Non-pigmented ciliary epithelial cell (primary cell): Measurements from ENCODE around the gene SPATA9.
"Not testable (repeated sequence)": the region's sequence is repeated elsewhere in the genome, so short reads cannot be mapped to it uniquely, and the experiment has no call there.

Experiments used
- DNase-seq: peaks from one replicate; pipeline ENCODE4 v3.0.0-alpha.2; 2010; ENCODE audit warnings: low read depth

SPATA9 gene

DNA sequence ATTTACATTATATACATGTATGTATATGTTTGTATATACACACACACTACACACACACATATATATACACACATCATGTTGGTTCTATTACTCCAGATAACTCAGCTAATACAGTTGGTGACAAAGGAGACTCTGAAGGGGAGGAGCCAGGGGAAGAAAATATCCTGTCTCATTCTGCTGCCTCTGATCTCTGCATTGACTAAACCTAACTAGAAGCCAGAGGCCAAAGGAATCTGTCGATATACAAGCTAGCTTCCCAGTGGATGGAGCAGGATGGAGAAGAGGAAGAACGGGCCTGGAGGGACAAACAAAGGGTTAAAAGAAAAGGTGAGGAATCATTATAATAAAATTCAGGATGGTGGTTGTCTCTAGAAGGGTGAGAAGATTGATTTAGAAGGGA is 34.6 kb upstream of the SPATA9 start:
- DNase-seq, result no peak

DNA sequence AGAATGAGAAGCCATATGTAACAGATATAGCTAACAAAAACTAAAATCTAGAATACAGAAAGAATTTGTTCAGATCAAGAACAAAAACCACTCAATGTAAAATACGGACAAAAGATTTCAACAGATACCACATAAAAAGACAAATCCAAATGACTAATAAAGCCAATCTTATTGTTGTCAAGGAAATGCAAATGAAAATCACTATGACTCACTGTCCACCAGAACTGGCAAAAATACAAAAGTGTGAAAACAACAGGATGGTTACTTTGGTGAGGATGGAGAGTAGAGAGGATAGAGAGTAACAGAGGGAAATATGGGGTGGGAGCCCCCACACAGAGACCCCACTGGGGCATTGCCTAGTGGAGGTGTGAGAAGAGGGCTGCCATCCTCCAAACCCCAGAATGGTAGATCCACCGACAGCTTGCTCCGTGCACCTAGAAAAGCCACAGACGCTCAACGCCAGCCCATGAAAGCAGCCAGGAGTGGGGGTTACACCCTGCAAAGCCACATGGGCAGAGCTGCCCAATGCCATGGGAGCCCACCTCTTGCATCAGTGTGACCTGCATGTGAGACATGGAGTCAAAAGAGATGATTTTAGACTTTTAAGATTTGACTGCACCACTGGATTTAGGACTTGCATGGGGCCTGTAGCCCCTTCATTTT is 33.1 kb upstream of the SPATA9 start:
- DNase-seq, result peak; percentile 50

DNA sequence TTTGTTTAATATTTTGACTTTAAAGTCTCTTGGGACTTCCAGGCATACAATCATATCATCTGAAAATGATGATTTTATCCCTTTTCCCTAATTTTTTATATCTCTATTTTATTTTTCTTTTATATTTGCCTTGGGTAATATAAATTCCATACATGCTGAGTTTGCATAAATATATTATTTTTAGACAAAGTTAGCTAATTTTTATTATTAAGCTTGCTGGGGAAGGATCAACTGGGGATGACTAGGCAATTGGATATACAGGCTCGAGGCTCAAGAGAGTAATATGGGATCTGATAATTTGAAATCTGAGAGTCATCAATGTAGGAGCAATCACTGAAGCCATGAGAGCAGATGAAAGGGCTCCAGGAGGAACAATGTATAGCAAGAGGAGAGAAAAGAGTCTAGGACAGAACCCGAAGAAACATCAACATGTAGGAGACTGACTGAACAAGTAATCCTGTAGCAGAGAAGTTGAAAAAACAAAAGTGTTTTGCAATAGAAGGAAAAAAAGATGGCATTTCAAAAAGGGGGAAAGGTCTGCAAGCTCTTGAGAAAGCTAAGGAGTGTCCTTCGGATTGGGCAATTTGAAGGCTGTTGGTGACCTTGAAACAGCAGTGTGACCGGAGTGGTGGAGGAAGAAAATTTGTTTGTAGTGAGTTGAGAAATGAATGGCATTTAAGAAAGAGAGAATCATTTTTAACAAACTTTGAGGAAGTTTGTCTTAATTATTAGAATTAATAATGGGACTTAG is 31.3 kb upstream of the SPATA9 start:
- DNase-seq, result no peak

DNA sequence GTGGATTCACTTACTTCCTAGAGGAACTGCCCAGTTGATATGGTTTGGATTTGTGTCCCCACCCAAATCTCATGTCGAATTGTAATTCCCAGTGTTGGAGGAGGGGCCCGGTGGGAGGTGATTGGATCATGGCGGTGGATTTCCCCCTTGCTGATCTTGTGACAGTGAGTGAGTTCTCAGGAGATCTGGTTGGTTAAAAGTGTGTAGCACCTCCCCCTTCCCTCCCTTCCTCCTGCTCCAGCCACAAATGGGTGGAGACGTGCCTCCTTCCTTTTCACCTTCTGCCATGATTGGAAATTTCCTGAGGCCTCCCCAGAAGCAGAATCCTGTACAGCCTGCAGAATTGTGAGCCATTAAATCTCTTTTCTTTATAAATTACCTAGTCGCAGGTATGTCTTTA is 30.5 kb upstream of the SPATA9 start:
- DNase-seq, result not testable (repeated sequence)

DNA sequence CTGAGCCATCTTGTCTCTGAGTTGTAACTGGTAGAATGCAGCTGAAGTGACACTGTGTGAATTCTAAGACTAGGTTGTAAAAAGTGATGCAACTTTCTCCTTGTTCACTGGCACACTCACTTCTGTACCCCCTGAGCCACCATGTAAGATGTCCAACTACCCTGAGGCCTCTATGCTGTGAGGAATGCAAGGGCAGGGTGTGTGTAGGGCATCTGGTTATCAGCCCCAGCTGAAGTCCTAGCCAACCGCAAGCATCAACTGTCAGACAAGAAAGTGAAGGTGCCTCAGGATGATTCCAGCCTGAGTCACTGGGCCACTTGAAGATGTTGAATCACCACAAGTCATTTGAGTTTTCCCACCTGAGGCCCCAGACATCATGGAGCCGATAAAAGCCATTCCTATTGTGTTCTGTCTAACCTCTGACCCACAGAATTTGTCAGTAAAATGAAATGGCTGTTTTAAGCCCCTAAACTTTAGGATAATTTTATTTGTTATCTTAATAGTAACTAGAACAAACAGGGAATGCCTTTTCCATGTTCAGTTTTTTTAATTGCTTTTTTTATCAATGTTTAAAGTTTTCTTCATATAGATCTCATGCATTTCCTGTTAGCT is 29.7 kb upstream of the SPATA9 start:
- DNase-seq, result peak; percentile 78

DNA sequence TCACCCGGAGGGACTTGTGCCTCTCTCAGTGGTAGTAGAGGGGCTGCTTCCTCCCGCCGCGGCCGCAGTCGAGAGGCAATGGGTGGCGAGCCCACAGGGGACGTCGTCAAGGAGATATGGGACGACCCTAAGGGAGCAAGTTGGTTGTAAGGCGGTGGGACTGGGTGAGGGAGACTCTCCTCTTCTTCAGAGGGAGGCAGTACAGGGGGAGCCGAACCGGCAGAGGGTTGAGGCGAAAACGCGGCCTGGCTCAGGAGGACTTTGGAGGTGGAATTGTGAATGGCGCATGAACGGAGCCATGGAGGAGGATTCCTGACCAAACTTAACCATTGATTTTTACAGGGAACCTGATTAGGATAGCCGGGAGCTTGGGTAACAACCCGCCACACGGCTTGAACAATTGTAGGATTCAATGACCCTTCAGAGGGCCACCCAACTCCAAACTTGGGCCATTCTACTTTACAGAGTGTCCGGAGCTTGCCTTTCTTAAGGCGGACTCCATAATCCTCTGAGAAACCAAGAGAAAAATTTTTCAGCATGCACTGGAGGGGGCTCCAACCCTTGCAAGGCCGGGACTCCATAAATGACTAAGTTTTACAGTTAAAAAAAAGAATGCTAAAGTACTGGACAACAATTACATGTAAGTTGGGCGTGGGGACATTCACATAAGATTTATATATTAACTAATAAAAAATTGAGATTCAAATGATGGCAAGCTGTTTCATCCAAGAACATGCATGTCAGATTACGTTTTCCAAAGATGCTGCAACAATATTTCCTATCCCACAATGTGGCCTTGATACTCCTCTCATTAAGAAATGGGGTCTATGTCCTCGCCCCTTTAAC is 28.9 kb upstream of the SPATA9 start:
- no peak for DNase-seq

DNA sequence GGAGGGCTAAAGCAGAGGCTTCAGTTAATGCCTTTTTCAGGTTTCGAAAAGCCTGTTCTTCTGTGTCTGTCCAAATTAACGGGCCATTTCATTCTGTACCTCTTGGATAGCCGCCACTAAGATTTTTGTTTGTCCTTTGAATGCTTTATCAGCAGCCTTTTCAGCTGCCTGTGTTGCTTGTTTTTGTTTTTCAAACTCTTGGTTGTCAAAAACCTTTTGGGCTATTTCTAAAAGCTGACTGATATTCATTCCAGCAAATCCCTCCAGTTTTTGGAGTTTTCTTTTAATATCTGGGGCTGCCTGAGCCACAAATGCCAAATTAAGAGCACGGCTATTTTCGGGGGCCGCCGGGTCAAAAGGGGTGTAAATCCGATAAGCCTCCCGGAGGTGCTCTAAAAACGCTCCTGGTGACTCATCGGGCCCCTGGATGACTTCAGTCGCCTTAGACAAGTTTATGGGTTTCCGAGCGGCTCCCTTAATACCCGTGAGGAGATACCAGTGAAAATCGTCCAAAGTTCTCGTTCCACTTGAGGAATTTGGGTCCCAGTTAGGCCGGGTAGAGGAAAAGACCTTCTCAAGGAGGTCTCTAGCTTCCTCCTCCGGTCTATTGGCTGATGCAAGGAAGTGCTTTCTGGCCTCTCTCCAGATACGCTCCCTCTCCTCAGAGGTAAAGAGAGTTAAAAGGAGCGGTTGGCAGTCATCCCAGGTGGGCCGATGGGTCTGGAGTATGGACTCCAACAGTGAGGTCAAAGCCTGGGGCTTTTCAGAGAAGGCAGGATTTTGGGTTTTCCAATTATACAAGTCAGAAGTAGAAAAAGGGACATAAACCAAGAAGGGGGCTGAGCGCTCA is 28.1 kb upstream of the SPATA9 start:
- not testable (repeated sequence) for DNase-seq

DNA sequence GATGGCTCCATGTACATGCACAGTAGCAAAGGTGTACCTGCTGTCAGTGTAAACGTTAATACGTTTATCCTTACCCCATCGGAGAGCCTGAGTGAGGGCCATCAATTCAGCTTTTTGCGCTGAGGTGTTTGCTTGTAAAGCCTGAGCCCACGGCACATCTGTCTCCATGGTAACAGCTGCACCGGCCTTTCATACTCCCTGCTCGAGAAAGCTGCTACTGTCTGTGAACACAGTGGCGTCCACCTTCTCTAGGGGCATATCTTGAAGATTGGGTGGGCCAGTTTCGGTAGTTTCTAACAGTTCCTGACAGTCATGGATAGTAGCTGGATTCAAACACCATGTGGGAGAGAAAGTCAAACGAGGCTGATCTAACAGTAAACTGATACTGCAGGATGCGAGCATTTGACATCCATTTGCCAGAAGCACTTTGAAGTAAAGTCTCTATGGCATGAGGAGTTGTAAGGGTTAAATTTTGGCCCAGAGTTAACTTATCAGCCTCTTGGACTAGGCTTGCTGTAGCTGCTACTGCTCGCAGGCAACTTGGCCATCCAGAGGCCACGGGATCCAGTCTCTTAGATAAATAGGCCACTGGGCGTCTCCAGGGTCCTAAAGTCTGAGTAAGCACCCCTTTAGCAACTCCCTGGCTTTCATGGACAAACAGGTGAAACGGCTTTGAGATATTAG is 27.3 kb upstream of the SPATA9 start:
- no peak for DNase-seq

DNA sequence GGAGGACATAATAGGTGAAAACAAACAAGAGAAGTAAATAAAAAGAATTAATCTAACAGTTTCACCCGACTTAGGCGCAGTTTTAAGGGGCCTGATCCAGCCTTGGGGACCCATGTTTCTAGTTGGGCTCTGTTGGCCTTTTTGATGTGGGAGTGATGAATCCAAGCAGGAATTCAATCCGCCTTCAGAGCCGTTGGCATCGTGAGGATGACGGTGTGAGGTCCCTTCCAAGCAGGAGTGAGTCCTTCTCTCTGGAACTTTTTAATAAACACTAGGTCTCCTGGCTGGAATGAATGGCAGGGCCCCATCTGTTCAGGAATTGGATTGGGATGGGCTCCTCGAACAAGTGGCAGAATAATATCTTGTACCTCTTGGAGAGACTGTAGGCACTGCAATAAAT is 26.1 kb upstream of the SPATA9 start:
- DNase-seq, result no peak

DNA sequence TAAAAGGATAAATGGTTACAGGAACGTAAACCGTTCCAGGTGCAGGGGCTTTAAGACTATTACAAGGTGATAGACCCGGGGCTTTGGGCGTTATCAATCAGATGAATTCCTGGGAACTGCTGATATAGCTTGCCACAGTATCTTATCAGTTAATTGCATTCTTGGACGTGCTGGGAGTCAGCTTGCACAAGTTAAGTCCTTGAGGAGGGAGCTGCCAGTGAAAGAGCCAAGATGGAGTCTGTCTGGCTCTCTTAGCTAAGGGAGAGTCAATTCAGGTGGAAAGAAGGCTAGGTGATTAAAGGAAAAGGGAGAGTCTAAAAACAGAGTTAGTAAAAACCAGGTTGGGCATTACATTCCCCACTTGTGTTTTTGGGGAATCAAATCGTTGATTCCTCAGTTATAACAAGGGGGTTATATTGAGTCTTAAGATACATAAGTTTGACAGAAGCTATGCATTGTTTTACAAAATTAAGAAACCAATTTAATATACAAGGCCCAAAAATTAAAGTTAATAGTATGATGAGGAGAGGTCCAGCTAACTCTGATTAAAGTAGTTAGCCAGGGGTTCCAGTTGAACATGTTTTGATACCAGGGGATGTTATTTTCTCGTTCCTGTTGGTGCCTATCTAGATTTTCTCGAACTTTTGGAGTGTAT is 24.9 kb upstream of the SPATA9 start:
- not testable (repeated sequence) for DNase-seq

DNA sequence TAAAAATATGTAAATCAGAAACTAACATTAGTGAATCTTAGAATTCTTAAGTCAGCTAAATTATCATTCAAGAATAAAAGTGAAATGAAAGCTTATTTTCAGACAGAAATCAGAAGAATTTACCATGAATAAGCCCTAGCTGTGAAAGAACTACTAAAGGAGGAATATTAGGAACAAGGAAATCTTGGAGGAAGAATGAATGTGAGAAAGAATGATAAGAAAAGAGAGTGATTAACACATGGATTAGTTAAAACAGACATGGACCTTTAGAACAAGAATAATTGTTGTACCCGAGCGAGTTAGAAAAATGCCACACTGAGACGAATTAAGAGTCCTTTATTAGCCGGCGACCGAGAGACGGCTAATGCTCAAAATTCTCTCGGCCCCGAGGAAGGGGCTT is 24.3 kb upstream of the SPATA9 start:
- no peak for DNase-seq

DNA sequence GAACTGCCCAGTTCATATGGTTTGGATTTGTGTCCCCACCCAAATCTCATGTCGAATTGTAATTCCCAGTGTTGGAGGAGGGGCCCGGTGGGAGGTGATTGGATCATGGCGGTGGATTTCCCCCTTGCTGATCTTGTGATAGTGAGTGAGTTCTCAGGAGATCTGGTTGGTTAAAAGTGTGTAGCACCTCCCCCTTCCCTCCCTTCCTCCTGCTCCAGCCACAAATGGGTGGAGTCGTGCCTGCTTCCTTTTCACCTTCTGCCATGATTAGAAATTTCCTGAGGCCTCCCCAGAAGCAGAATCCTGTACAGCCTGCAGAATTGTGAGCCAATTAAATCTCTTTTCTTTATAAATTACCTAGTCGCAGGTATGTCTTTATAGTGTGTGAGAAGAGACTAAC is 23.4 kb upstream of the SPATA9 start:
- DNase-seq, result not testable (repeated sequence)

DNA sequence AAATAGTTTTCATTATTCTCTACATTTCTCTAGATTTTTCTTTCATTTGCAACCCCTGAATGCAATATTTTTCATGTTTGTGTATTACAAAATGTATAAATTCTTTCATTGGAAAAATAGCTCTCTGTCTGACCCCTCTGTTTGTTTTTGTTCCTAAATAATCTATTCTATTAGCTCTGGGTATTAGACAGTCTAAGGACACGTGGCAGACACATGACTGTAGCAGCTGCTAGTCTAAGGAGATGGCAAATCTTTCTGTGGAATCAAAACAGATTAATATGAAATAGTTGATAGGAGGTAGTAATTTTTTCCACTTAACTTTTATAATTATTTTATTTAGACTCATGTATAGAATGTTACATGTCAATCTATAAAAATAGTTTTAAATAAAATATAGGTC is 21.4 kb upstream of the SPATA9 start:
- no peak for DNase-seq

DNA sequence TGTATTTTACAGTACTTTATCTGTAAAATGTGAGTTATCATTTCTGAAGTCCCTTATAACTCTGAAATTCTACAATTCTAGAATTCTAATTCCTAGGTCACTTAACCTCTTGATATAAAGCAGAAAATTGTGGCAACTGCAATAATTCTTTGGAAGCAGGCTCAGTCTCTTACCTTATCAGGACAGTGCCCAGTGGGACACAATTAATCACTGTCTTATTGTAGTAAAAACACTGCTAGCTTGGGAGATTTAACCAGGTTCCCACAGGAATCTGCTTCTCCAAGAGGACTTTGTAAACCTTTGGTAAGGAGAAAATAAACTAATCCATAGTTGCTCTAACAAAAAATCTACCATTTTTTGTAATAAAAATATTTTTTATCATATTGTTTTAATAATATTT is 18.3 kb upstream of the SPATA9 start:
- no peak for DNase-seq

DNA sequence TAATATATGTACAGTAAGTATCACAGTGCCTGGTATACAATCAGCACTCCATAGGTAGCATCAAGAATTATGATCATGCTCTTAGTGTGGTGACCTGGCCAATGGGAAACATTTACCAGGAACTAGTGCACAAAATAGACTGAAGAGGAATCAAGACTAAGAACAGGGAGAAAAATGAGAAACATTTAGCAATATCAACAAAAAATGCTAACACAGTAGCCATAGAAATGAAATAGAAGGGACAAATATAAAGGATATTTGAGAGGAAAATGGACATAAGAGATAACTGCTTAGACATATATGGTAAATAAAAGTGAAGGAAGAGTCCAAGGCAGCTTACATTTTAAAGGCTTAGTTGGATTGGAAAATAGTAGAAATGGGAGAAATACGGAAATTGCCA is 16.5 kb upstream of the SPATA9 start:
- DNase-seq, result no peak

DNA sequence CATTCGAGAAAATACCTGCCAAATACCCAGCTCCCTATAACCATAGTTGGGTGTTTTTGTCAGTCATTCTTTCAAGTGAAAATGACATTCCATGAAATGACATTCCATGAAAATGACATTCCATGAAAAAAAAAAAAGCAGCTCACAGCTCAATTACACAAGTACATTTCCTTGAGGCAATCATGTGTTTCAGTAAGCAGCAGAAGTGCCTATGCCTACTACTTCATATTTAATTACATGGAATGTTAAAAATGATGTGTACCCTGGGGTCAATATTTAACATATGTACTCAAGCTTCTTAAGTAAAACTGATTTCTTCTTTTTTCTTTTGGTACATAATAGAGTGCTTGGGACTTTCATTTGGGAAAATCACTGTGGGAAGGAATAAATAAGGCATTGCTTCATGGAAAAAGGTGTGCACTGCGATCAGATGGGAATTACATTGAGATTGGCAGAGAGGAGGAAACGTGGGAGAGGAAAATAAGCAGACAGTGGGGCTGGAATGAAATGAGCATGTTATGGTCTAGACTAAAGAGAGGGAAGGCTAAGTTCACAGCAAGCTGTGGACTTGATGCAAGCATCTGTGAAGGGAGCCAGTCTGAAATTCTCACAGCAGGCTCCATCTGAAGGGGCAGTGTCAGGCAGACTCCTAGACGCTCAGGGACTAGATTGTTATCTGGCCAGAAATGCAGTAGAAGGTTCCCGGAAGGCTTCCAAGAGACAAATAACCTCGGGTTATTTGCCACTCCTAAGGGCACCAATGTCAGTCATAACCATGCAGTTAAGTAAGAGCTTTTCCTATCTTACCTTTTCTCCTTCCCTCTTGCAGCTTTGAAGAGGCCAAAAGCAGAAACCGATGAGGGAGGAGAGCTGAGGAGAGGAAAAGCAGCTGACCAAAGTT is 15.2 kb upstream of the SPATA9 start:
- DNase-seq, result no peak

DNA sequence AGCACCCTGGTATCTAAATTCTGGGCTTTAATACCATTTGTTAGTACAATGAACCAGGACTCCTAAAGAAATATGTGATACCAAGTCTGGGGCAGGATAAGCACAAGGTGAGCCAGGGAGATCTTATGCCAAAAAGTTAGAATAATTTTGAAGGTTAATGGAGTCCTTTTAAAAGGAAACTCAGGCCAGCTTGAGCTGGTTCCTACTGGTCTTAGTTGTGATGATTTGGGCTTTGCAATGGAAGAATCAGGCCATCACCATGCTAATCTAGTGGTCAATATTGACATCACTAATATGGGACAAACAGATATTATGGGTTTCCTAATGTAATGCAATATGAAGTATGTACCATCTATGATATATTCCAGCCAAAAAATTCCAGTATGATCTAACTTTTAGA is 7.5 kb upstream of the SPATA9 start:
- no peak for DNase-seq

DNA sequence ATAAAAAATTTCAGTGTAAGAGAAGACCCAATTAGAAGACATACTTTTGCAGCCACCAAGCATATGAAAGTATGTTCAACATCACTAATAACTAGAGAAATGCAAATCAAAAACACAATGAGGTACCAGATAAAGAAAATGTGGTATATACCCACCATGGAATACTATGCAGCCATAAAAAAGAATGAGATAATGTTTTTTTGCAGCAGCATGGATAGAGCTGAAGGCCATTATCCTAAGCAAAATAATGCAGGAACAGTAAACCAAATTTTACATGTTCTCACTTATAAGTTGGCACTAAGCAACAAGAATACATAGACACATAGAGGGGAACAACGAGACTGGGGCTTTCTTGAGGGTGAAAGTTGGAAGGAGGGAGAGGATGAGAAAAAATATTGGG is 6.9 kb upstream of the SPATA9 start:
- DNase-seq, result no peak

DNA sequence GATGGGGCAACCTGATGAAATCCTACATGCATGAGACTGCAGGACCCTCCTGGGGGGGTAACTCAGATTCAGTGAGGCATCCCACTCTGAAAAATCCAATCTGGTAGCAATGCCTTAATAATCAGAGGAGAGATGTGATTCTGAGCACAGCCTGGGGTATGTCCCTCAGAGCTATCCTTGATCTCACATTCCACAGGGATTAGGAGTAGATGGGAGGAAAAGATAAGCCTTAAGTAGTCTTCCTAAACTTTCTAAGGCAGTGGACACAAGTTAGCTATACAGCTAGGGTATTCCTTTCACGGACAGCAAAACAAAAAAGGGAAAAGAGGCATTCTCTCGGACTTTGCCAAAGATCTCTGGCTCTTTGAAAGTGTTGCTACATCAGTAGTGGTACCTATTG is 3.9 kb upstream of the SPATA9 start:
- no peak for DNase-seq
